ENCODE data around the gene IGFBP3. TPM values are rescaled to one million over a fixed set of nuclear protein-coding genes. Genes with fewer than 3 reads are reported as not detected.

IGFBP3 gene
- total and polyA plus RNA-seq, 2 of the 13 experiments (the other 11 are each of a cell fraction or from before 2014, with no cell fraction given): 57.5 TPM; not detected in 1

DNA sequence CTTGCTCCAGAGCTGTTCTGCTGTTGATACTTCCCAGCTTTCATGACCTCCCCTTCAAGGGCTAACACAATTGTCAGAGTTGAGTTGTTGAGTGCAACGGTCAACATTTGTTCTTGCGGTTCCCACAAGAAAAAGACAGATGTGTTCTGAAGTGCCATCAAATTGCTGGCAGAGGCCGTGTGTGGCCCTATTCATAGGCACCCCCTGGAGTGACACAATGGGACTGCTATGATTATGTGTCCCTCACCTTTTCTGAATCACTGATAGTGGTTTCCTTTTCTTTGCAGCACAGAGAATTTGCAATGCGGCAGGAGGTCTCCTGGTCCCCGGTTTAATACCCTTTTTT is 38.6 kb downstream of the IGFBP3 start (continued):
- TF ChIP-seq NCOA1 (CRISPR knock-in tag; IDR thresholded peaks at IDR 0.05) (0 out of 2 replicates have a peak, but pooled peaks have one; percentile 5), ZNF263 (CRISPR knock-in tag; IDR thresholded peaks at IDR 0.05) (no peak)
- TF ChIP-seq, protein P1, sequence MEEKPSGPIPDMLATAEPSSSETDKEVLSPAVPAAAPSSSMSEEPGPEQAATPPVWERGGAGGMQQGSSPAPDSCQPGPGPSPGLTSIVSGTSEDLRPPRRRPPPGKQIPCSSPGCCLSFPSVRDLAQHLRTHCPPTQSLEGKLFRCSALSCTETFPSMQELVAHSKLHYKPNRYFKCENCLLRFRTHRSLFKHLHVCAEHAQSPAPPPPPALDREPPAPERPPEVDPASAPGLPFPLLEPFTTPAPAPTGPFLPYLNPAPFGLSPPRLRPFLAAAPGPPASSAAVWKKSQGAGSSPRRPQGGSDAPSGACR (CRISPR knock-in tag; IDR thresholded peaks at IDR 0.05): 0 out of 2 replicates have a peak, but pooled peaks have one; percentile 11

DNA sequence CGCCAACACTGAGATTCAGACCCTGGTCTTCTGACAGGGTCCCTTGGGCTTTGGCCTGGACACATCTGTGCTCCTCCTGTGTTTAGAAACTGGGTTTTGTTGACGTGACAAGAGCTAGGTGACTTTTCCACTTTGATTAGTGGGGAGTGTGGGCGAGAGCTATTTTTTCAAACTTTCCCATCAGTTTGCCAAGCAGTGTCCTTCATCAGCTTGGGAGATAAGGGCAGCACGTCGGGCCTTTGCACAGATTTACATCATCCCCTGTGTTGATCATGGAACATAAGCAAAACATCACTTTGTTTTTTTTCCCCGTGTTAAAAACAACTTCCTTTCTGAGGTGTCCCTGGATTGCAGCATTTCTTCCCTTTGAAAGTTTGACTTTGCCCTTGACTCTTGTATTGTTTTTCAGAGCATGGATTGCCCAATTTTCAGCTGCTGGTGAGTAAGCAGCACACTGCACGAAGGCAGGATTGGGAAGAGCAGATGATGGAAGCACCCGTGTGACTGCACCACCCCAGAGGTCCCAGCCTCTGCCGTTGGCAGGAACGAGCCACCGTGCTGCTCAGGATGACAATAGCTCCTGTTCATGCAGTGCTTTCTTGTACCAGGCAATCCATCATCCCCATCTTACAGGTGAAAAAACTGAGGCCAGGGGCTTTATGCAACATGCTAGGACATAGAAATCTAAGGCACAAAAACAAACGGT is 39.2 kb downstream of the IGFBP3 start:
- CTCF ChIA-PET (ENCODE audit: low intra/inter-chr PET ratio, low total read pairs): no interaction called here
- BruUV-seq (replicated peaks): no TSS peak
- H4K20me1 ChIP-seq (ENCODE audit: insufficient read depth, low read length): no peaks in the 10 kb centered on the region
- 0% methylated on average over 12 of the region's 12 CpGs for WGBS (ENCODE audit: low lambda C conversion rate)
- peak overlapping the region; percentile 93 for H3K27ac ChIP-seq (ENCODE audit: extremely low read length, insufficient read depth, low read length)
- peak; percentile 94 for FAIRE-seq
- DNase-seq (ENCODE audit: low spot score): peak; percentile 98
- POLR2A ChIA-PET: interaction anchor here (0.7 to 5.5 kb wide), 23 partner anchors 9 to 1905 kb away, joined by 3 to 118 read pairs (median 4); partner anchors contain the start of genes CCDC201 and TBRG4
- peak; percentile 77 for ATAC-seq
- peak overlapping the region in 1 of 3 experiments; percentile 30; a peak in 1 of 6 replicates for H3K4me3 ChIP-seq (replicated peaks in 1 of 3; ENCODE audit: insufficient read depth in 1 of 3, low read depth in 2 of 3, low read length in 3 of 3)
- peaks cover 20% of the 10 kb centered on the region for H3K9me3 ChIP-seq (ENCODE audit: low read length)
- H3K27me3 ChIP-seq (ENCODE audit: control insufficient read depth in 1 of 2, insufficient read depth in 2 of 2, low read length in 2 of 2): no peaks in the 10 kb centered on the region
- H3K4me2 ChIP-seq (ENCODE audit: low read depth, low read length): peak overlapping the region; percentile 56
- peaks cover 84% of the 10 kb centered on the region for H3K4me1 ChIP-seq (ENCODE audit: insufficient read depth, low read length)
- no peak overlapping the region for H2AFZ ChIP-seq (ENCODE audit: low read length)
- H3K36me3 ChIP-seq (replicated peaks in 1 of 2; ENCODE audit: control insufficient read depth in 1 of 2, insufficient read depth in 2 of 2, low read length in 2 of 2): no peaks in the 10 kb centered on the region; a peak in 1 of 5 replicates
- intact Hi-C loops (cut with micrococcal nuclease; ENCODE audit: unreplicated experiment) (no loop called here), in situ Hi-C loops (cut with HindIII; ENCODE audit: extremely low pct_ligation_motif_present, low pct_unique_long_range_greater_than_20kb) (no loop called here)
- peaks cover 3% of the 10 kb centered on the region for H3K79me2 ChIP-seq (ENCODE audit: insufficient read depth, low read length)
- H3K9ac ChIP-seq (ENCODE audit: insufficient read depth, low read depth, low read length): peak overlapping the region; percentile 69
- TF ChIP-seq IRF2 (CRISPR knock-in tag; IDR thresholded peaks at IDR 0.05) (peak; percentile 95), ZNF431 (CRISPR knock-in tag; IDR thresholded peaks at IDR 0.05; ENCODE audit: borderline replicate concordance, low read depth) (no peak; the same call in 1 of the 2 replicates), MATR3 (CRISPR knock-in tag; IDR thresholded peaks at IDR 0.05) (no peak), HNRNPL (IDR thresholded peaks at IDR 0.05; ENCODE audit: low read depth, low read length) (no peak), MIXL1 (CRISPR knock-in tag; IDR thresholded peaks at IDR 0.05) (peak; percentile 96), NR3C1 (CRISPR knock-in tag; IDR thresholded peaks at IDR 0.05) (no peak), ZSCAN20 (CRISPR knock-in tag; IDR thresholded peaks at IDR 0.05; ENCODE audit: borderline replicate concordance) (no peak), ARNTL (CRISPR knock-in tag; IDR thresholded peaks at IDR 0.05) (peak; percentile 97), FIP1L1 (IDR thresholded peaks at IDR 0.05; ENCODE audit: borderline replicate concordance, insufficient read depth, low read depth, low read length) (no peak), KLF13 (CRISPR knock-in tag; IDR thresholded peaks at IDR 0.05) (no peak), SALL2 (CRISPR knock-in tag; IDR thresholded peaks at IDR 0.05) (0 out of 2 replicates have a peak, but pooled peaks have one; percentile 18), ZSCAN12 (CRISPR knock-in tag; IDR thresholded peaks at IDR 0.05) (peak; percentile 28; the same call in 1 of the 2 replicates), EHMT2 (IDR thresholded peaks at IDR 0.05; ENCODE audit: borderline replicate concordance, low read depth, low read length) (0 out of 2 replicates have a peak, but pooled peaks have one; percentile 53)
- TF ChIP-seq, protein P2, sequence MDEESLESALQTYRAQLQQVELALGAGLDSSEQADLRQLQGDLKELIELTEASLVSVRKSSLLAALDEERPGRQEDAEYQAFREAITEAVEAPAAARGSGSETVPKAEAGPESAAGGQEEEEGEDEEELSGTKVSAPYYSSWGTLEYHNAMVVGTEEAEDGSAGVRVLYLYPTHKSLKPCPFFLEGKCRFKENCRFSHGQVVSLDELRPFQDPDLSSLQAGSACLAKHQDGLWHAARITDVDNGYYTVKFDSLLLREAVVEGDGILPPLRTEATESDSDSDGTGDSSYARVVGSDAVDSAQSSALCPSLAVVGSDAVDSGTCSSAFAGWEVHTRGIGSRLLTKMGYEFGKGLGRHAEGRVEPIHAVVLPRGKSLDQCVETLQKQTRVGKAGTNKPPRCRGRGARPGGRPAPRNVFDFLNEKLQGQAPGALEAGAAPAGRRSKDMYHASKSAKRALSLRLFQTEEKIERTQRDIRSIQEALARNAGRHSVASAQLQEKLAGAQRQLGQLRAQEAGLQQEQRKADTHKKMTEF (CRISPR knock-in tag; IDR thresholded peaks at IDR 0.05): peak; percentile 100
- TF ChIP-seq, protein P3, sequence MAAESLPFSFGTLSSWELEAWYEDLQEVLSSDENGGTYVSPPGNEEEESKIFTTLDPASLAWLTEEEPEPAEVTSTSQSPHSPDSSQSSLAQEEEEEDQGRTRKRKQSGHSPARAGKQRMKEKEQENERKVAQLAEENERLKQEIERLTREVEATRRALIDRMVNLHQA (CRISPR knock-in tag; IDR thresholded peaks at IDR 0.05): peak; percentile 98

All from HepG2 (cell line).